Cardiac muscle cell (in vitro differentiated cells and primary cell): ENCODE measurements around the gene TEPSIN. TPM values are rescaled to one million over a fixed set of nuclear protein-coding genes. Genes with fewer than 3 reads are reported as not detected.

Experiments used
- DNase-seq, 2 donors: peaks; one replicate each; pipeline versions ENCODE4 v3.0.0 to v3.0.0-alpha.2; 2010 to 2017; ENCODE audit warnings: low read depth in 1 of 2, low spot score in 1 of 2
- H3K27ac ChIP-seq: fragments of 200-600 bp; sonication (generic); 2 replicates; pipeline ENCODE4 v1.5.1; 2016
- H3K27me3 ChIP-seq: fragments of 200-600 bp; sonication (generic); 2 replicates; pipeline ENCODE4 v1.6.0; 2016; ENCODE audit warnings: control low read depth
- H3K36me3 ChIP-seq: fragments of 200-600 bp; sonication (generic); 2 replicates; pipeline ENCODE4 v1.5.1; 2016; ENCODE audit warnings: control low read depth
- H3K4me1 ChIP-seq: fragments of 200-600 bp; sonication (generic); 2 replicates; pipeline ENCODE4 v1.8.1; 2017; ENCODE audit warnings: low read depth, mild to moderate bottlenecking, mixed run types
- H3K4me3 ChIP-seq: fragments of 200-600 bp; sonication (generic); 2 replicates; pipeline ENCODE4 v1.5.1; 2016; ENCODE audit warnings: mild to moderate bottlenecking
- H3K9me3 ChIP-seq: fragments of 200-600 bp; sonication (generic); 2 replicates; pipeline ENCODE4 v1.5.1; 2017; ENCODE audit warnings: low read depth, mild to moderate bottlenecking, control low read depth
- CTCF ChIP-seq: IDR thresholded peaks from 2 replicates; pipeline ENCODE4 v1.5.1; 2012; ENCODE audit warnings: low read depth, mild to moderate bottlenecking, low read length
- polyA plus RNA-seq: library from polyadenylated mRNA; unstranded; fragments of >200 nt; fragmentation: Nextera tagmentation; extraction: Ambion mirVana; gene quantifications from 2 replicates; pipeline ENCODE4 v1.2.1, GENCODE V29; 2016
- total RNA-seq: library from RNA; depleted of rRNA; stranded (reverse); fragments of >200 nt; gene quantifications from 2 replicates; pipeline ENCODE4 v1.2.3, GENCODE V29; 2016

Gene TEPSIN
- total and polyA plus RNA-seq, 2 experiments from 2014 or later: 34.8 to 52.5 TPM

DNA sequence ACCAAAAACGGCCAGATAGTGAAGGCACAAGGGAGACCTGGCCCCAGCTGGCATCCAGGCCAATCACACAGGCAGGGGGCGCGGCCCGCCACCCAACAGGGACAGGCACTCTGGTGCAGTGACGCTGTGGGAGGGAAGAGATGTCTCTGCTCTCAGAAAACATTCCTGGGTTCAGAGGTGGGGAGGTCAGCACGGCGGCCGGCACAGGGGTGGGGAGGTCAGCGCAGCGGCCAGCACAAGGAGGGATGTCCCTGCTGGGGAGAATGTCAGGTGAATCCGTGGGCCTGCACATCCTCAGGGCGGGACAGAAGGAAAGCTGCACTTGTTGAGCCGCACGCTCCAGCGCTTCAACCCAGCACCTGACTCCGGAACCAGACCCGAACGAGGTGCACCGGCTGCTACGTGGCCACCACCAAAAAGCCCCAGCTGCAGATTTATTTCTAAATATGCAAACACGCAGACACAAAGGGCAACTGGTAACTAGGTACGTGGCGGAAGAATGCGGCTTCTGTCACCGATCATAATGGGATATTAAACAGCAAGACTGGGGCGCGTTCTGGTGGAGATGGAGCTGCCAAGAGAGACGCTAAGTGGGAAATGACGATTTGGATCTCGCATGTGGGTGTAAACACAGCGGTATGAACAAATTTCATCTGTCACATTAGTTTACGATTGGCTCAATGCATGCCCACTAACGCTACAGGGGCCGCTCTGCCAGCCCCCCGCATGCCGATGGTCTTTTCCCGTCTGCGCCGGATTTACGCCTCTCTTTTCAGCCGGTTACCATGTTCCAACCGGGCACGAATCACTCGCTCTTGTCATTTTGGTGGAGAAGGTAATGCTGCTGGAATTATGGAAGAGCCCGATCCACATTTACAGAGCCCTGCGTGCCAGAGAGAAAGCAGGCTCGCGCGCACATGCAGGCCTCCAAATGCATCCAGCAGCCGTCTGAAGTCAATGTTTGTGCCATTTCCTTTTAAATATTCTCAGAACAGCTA, 40.7 kb upstream of the TEPSIN start:
- no peaks in the 10 kb centered on the region for H3K27me3 ChIP-seq
- no peak for DNase-seq
- H3K9me3 ChIP-seq: no peaks in the 10 kb centered on the region
- no peak for TF ChIP-seq CTCF
- no peak overlapping the region for H3K4me3 ChIP-seq
- peaks cover 15% of the 10 kb centered on the region for H3K36me3 ChIP-seq
- H3K4me1 ChIP-seq: peaks cover under 1% of the 10 kb centered on the region
- H3K27ac ChIP-seq: no peak overlapping the region

DNA sequence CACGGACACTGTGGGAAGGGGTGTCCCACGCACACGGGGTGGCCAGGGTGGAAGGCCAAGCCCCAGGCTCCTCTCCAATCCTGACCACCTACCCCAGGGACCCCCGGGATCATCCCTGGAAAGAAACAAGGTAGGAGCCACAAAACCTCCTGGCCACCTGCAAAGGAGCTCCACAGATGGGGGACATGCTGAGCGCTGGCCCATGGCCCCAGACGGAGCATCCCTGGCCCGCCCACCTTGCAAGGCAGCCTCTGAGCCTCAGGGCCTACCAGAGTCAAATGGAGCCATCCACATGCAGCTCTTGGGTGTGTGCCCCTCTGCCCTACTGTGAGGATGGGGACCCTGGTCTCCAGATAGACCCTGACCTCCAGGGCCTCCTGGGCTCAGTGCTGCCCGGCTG, 40.0 kb upstream of the TEPSIN start:
- Histone ChIP-seq H3K27ac (no peak overlapping the region), H3K9me3 (no peaks in the 10 kb centered on the region), H3K36me3 (peaks cover 15% of the 10 kb centered on the region), H3K4me3 (no peak overlapping the region), H3K4me1 (no peaks in the 10 kb centered on the region), H3K27me3 (no peaks in the 10 kb centered on the region)
- no peak for DNase-seq
- no peak for TF ChIP-seq CTCF

GRCh38 chr17:81277946-81278693, 39.3 kb upstream of the TEPSIN start:
- no peaks in the 10 kb centered on the region for H3K27me3 ChIP-seq
- DNase-seq: peak in 1 of 2 donors; percentile 64
- no peak for TF ChIP-seq CTCF
- no peaks in the 10 kb centered on the region for H3K9me3 ChIP-seq
- H3K4me3 ChIP-seq: no peak overlapping the region
- peaks cover 15% of the 10 kb centered on the region for H3K36me3 ChIP-seq
- no peaks in the 10 kb centered on the region for H3K4me1 ChIP-seq
- no peak overlapping the region for H3K27ac ChIP-seq

DNA sequence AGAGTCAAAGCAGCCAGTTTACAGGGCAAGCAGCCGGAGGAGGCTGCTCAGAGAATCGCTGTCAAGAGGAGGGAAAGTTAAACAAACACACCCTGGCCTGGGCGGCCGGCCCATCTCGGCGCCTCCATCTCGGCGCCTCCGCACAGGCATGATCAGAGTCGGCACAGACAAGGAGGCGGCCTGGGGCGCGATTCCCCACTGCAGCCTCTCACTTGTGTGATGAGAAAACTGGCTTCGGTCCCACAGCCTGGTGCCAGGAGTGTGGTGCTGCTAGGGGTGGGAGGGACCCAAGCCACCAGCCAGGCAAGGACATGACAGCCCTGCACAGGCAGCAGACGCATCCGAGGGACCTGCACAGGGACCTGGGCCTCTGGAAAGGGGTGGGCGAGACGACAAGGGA, 38.6 kb upstream of the TEPSIN start:
- H3K36me3 ChIP-seq: peaks cover 12% of the 10 kb centered on the region
- peak in 1 of 2 donors; percentile 42 for DNase-seq
- H3K4me1 ChIP-seq: no peaks in the 10 kb centered on the region
- H3K4me3 ChIP-seq: no peak overlapping the region
- H3K27me3 ChIP-seq: no peaks in the 10 kb centered on the region
- TF ChIP-seq CTCF: no peak
- no peak overlapping the region for H3K27ac ChIP-seq
- no peaks in the 10 kb centered on the region for H3K9me3 ChIP-seq

DNA sequence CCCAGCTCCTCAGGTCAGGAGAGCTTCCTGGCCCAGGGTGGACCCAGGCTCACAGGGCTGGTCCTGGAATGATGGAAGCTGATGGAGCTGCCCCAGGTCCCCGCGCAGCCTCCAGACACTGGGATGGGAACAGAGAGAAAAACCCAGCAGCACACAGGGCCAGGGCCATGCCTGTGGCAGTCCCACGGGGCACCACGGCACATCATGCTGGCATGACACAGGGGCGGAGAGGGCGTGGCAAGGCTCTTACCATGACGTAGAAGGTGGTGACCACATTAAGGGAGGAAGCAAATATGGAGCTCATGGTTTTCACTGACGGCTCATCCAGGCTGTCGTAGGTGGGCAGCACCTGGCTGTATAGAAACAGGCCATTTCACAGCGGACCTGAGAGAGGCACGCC, 37.9 kb upstream of the TEPSIN start:
- Histone ChIP-seq H3K4me1 (no peaks in the 10 kb centered on the region), H3K9me3 (no peaks in the 10 kb centered on the region), H3K27me3 (no peaks in the 10 kb centered on the region), H3K4me3 (no peak overlapping the region), H3K27ac (no peak overlapping the region), H3K36me3 (peaks cover 8% of the 10 kb centered on the region)
- DNase-seq: no peak
- TF ChIP-seq CTCF: no peak
